ENCODE data around the gene TOM1L2. TPM values are rescaled to one million over a fixed set of nuclear protein-coding genes. Genes with fewer than 3 reads are reported as not detected.

TOM1L2 gene
- total RNA-seq, 1 experiment from 2014 or later, result 24.1 TPM

- H3K9me2 ChIP-seq (ENCODE audit: insufficient read depth), result no peaks in the 10 kb centered on the region
- H3K4me1 ChIP-seq (ENCODE audit: control insufficient read depth in 1 of 2, insufficient read depth in 2 of 2, low read length in 2 of 2), result peaks cover 19 to 21% of the 10 kb centered on the region in 2 experiments
- no peak overlapping the region for H3K9ac ChIP-seq (ENCODE audit: low read length)
- peaks cover 3% of the 10 kb centered on the region; the same call in 1 of the 2 replicates for H3K79me2 ChIP-seq (ENCODE audit: insufficient read depth, low read length)
- TF ChIP-seq POLR2A (IDR thresholded peaks at IDR 0.05; ENCODE audit: borderline replicate concordance, extremely low read depth, insufficient read depth, insufficient read length) (no peak), SIN3A (IDR thresholded peaks at IDR 0.05; ENCODE audit: low read depth) (no peak), ATF3 (IDR thresholded peaks at IDR 0.05) (no peak), TCF7L2 (IDR thresholded peaks at IDR 0.05; ENCODE audit: borderline replicate concordance, extremely low read depth, insufficient read depth, insufficient read length) (no peak), ZFX (IDR thresholded peaks at IDR 0.05) (no peak)
- TF ChIP-seq, protein P1, sequence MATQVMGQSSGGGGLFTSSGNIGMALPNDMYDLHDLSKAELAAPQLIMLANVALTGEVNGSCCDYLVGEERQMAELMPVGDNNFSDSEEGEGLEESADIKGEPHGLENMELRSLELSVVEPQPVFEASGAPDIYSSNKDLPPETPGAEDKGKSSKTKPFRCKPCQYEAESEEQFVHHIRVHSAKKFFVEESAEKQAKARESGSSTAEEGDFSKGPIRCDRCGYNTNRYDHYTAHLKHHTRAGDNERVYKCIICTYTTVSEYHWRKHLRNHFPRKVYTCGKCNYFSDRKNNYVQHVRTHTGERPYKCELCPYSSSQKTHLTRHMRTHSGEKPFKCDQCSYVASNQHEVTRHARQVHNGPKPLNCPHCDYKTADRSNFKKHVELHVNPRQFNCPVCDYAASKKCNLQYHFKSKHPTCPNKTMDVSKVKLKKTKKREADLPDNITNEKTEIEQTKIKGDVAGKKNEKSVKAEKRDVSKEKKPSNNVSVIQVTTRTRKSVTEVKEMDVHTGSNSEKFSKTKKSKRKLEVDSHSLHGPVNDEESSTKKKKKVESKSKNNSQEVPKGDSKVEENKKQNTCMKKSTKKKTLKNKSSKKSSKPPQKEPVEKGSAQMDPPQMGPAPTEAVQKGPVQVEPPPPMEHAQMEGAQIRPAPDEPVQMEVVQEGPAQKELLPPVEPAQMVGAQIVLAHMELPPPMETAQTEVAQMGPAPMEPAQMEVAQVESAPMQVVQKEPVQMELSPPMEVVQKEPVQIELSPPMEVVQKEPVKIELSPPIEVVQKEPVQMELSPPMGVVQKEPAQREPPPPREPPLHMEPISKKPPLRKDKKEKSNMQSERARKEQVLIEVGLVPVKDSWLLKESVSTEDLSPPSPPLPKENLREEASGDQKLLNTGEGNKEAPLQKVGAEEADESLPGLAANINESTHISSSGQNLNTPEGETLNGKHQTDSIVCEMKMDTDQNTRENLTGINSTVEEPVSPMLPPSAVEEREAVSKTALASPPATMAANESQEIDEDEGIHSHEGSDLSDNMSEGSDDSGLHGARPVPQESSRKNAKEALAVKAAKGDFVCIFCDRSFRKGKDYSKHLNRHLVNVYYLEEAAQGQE (IDR thresholded peaks at IDR 0.05; ENCODE audit: low read depth), result no peak
- ChIA-PET CTCF (no interaction called here), RAD21 (ENCODE audit: low non-redundant PET in 1 of 2, low total read pairs in 2 of 2, uncharacterized antibody in 2 of 2, unreplicated experiment in 2 of 2) (no interaction called here), POLR2A (no interaction called here)
- intact Hi-C loops (cut with micrococcal nuclease), result no loop called here
- H2AFZ ChIP-seq (ENCODE audit: low read depth, low read length, poor library complexity, severe bottlenecking), result no peak overlapping the region
- no peaks in the 10 kb centered on the region for H3K9me3 ChIP-seq (ENCODE audit: control insufficient read depth in 1 of 2, insufficient read depth in 1 of 2, low read depth in 1 of 2, low read length in 2 of 2)
- H3K4me2 ChIP-seq (ENCODE audit: low read length), result no peak overlapping the region
- H3K36me3 ChIP-seq (ENCODE audit: control insufficient read depth in 1 of 2, insufficient read depth in 2 of 2, low read length in 2 of 2), result no peaks in the 10 kb centered on the region
- ATAC-seq (no peak), DNase-seq (ENCODE audit: low read depth, low spot score) (no peak)
- H4K20me1 ChIP-seq (ENCODE audit: insufficient read depth), result no peaks in the 10 kb centered on the region
- no peak overlapping the region for H3K4me3 ChIP-seq (replicated peaks in 1 of 2; ENCODE audit: low read depth in 1 of 2, low read length in 2 of 2)
- H3K27ac ChIP-seq (ENCODE audit: low read depth, low read length), result no peak overlapping the region
- no peaks in the 10 kb centered on the region for H3K27me3 ChIP-seq (ENCODE audit: insufficient read depth, low read length)
- no TSS peak for BruUV-seq (replicated peaks)
Observed at GRCh38 chr17:17963694-17964436, 8.3 kb downstream of the TOM1L2 start.
